Activated T-cell treated with anti-CD3 and anti-CD28 coated beads for 4 hours (primary cell): ENCODE data around the gene MEAK7.
A peak's percentile ranks its signal among the peaks of the same experiment; 100 is the strongest.
"Not testable (repeated sequence)": the region's sequence is repeated elsewhere in the genome, so short reads cannot be mapped to it uniquely, and the experiment has no call there.

Source experiments
- DNase-seq: peaks from one replicate; pipeline ENCODE4 v3.0.0-alpha.2; 2020

The MEAK7 gene

GRCh38 chr16:84532855-84533486 lies 28.5 kb upstream of the MEAK7 start:
- no peak for DNase-seq

GRCh38 chr16:84532291-84532724 lies 27.8 kb upstream of the MEAK7 start:
- no peak for DNase-seq

- DNase-seq: no peak
Measured at GRCh38 chr16:84531671-84532111, 27.2 kb upstream of the MEAK7 start.

- DNase-seq: no peak
Measured at GRCh38 chr16:84530590-84530989, 26.1 kb upstream of the MEAK7 start.

- no peak for DNase-seq
Measured at GRCh38 chr16:84529607-84530006, 25.1 kb upstream of the MEAK7 start.

GRCh38 chr16:84528322-84528721 lies 23.9 kb upstream of the MEAK7 start:
- no peak for DNase-seq

GRCh38 chr16:84527532-84528269 lies 23.2 kb upstream of the MEAK7 start:
- no peak for DNase-seq

GRCh38 chr16:84526794-84527531 lies 22.5 kb upstream of the MEAK7 start:
- no peak for DNase-seq

GRCh38 chr16:84524941-84525581 lies 20.6 kb upstream of the MEAK7 start:
- DNase-seq: not testable (repeated sequence)

GRCh38 chr16:84524346-84524920 lies 20.0 kb upstream of the MEAK7 start:
- DNase-seq: no peak

- DNase-seq: no peak
Measured at GRCh38 chr16:84521497-84521770, 17.0 kb upstream of the MEAK7 start.

GRCh38 chr16:84520725-84521496 lies 16.5 kb upstream of the MEAK7 start:
- no peak for DNase-seq

- no peak for DNase-seq
Measured at GRCh38 chr16:84519855-84520254, 15.4 kb upstream of the MEAK7 start.

GRCh38 chr16:84518804-84519341 lies 14.4 kb upstream of the MEAK7 start:
- DNase-seq: peak; percentile 16

- not testable (repeated sequence) for DNase-seq
Measured at GRCh38 chr16:84518220-84518619, 13.8 kb upstream of the MEAK7 start.

- DNase-seq: no peak
Measured at GRCh38 chr16:84517366-84517765, 12.9 kb upstream of the MEAK7 start.

GRCh38 chr16:84514874-84515835 lies 10.7 kb upstream of the MEAK7 start:
- peak; percentile 63 for DNase-seq

GRCh38 chr16:84514295-84514873 lies 9.9 kb upstream of the MEAK7 start:
- DNase-seq: no peak

- DNase-seq: no peak
Measured at GRCh38 chr16:84513666-84514065, 9.2 kb upstream of the MEAK7 start.

GRCh38 chr16:84513123-84513522 lies 8.7 kb upstream of the MEAK7 start:
- no peak for DNase-seq
